GM18526 (cell line): Measurements from ENCODE around the gene JAKMIP1.

Experiments used
- POLR2A ChIP-seq: IDR thresholded peaks from 3 replicates; pipeline ENCODE4 v1.6.1; 2011; ENCODE audit not compliant: insufficient read length; ENCODE audit errors: extremely low read depth

The JAKMIP1 gene

DNA sequence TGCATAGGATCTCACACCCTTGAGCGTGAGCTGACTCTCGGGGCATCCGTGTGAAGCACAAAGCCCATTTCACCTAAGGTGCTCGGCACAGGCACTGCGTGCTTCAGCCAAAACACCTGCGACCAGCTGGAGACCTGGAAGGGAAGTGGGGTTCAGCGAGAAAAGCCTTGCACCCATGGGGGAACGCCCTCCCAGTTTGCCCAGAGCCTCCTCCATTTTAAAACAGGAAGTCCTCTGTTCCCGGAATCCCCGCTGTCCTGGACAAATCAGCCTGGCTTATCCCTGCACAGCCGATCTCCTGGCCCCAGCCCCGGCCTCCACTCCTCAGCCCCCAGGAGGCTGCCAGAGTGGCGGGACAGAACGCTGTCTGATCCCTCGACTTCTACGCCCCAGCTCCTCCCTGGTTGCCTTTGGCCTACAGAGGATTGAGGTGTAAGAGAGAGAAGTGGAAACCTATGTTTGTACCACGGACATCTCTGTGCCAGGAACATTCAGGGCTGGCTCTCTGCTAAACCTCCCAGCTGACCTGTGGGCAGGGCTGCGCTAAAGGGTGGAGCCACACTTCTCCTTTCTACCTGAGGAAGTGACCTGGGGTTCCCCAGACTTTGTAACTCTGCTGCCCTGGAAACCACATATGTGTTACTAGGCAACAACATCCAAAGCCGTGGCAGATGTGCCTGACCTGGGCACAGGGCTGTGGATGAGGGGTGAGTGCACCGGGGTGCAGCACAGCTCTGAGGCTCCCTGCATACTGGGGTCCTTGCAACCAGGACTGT, 178.3 kb downstream of the JAKMIP1 start:
- no peak for TF ChIP-seq POLR2A

DNA sequence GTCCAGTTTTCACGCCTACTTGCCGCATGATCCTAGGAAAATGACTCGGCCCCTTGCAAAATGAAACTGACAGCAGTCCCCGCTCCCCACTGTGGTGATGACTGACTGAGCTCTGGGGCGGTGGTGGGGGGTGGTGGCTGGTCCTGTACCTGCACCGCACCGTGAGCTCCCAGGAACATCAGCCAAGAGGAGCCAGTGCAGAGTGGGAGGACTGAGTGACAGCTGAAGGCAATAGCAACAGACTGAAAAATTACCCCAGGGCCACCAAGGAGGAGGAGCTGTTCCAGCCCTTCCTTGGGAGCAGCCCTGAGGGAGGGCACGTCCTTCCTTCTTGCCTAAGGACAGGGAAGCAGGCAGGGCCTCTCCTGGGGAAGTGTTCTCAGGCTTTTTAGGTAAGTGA, 179.7 kb downstream of the JAKMIP1 start:
- TF ChIP-seq POLR2A = no peak

DNA sequence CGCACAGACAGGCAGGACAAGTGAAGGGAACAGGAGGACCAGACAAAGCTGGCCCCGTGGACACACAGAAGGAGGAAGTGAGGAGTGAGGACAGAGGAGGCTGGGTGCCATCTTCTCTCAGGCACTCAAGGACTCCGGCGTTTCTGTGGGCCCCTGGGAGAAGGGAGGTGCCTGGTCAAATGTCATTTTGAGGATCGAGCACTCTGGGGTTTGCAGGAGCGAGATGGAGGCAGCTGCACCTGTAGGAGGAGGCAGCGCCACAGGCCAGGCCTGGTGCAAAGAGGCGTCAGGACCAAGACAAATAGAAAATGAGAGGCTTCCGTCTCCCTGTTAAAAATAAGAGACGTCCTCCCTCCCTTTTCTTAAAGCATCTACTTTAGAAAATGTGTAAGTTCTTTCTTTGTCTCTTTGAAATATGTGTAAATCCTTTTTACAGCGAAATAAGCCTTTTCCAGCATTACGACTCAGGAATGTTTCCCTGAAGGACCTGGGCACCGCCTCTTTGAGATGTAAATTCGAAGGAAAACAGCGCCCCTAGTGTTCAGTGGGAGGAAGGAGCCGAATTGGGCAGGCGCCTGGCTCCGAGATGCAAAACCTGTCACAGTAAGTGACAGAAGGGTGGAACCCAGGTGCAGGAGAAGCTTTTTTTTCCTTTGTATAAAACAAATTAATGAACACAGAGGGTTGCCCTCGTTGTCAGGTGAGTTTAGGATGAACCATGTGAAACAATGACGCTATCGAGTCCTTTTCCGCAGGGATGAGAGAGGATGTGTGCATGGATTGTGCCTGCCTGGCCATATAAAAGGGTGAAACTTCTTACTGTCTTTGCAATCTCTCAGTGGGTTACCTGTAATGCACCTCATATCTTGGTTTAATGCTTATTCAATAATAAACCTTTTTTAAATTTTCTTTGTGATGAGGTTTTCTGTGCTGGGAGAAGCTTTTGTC, 180.8 kb downstream of the JAKMIP1 start:
- TF ChIP-seq POLR2A = no peak

DNA sequence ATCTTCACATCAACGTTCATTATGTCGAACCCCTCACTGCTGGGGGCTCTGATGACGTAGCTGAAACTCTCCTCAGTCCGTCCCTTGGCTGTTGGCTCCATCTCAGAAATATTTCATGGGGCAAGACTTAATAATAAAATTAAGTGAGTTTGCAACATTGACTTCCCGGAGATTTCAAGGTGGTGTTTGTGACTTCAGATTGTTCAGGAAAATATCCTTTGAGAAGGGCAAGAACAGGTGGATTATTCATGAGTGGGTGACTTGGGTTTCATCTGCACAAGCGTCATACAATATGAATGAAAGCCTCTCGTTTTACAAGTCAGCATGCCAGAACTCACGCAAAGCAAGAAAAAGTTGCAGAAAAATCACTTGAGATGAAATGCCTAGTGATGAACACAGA, 182.0 kb downstream of the JAKMIP1 start, which contains the start of gene C4orf50:
C4orf50 (minus strand) TSS at position 101 of the 400 bp plus-strand sequence.
- TF ChIP-seq POLR2A = no peak

DNA sequence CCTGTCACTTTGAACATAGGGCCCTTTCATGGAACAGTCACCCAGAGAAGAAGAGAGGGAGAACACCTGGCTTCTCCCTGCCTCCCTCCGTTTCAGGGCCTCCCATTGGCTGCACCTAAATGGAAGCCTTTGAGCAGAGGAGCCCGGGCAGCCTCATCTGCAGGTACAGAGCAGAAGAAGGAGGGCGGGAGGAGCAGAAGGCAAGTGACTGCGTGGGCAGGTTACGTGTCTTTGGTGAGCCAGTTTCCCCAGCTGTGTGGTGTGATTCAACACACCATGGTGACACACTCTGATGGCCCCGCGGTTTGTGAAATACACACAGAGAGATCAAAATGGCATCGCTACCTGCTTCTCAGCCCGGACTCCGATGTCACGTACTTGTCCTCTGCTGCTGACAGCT, 182.5 kb downstream of the JAKMIP1 start:
- TF ChIP-seq POLR2A = no peak

DNA sequence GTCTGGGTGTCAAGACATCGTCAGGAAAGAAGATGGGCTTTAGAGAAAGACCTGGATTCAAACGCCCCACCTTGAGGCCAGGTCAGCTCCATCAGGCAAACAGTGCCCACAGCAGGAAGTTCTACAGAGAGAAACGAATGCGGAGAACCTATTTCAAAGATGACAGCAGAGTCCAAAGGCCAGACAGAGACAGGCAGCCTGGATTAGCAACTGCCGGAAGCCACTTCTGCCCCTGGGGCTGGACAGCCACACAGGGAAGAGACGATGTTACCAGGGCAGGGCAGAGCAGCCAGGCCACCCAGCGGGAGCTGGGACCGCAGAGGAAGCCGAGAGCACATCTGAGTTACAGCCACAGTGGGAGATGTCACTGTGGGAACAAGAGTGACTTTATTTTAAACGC, 183.3 kb downstream of the JAKMIP1 start:
- TF ChIP-seq POLR2A = no peak

DNA sequence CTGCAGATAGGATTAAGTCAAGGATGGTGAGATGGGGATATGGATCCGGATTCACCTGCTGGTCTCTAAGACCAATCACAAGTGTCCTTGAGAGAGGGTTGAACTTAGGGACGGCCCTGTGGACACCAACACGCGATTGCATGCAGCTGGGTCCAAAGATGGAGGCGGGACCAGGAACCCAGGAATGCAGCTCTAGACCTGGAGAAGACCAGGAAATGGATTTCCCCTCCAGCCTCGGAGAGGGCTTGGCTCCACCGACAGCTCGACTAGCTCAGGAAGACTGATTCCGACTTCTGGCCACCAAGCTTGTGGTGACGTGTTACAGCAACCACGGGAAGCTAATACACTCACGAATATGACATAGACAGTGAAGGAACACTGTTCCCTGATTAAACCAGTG, 186.8 kb downstream of the JAKMIP1 start:
- no peak for TF ChIP-seq POLR2A

DNA sequence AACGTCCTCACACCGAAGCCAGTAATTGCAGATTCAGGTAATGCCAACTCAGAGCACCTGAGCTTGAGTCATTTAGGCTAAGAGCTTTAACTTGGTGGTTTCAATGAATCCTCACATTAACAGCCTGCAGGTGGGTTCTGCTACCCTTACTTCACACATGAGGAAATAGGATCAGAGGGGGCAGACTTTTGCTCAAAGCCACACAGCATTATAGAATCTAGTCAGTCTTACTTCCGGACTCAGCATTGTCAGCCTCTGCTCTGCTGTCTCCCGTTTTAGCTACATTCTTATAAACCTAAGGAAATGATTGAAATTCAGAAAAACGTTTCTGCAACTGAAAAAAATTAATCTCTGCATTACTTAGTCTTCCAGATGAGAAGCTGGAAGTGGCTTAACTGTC, 188.1 kb downstream of the JAKMIP1 start:
- TF ChIP-seq POLR2A = no peak

DNA sequence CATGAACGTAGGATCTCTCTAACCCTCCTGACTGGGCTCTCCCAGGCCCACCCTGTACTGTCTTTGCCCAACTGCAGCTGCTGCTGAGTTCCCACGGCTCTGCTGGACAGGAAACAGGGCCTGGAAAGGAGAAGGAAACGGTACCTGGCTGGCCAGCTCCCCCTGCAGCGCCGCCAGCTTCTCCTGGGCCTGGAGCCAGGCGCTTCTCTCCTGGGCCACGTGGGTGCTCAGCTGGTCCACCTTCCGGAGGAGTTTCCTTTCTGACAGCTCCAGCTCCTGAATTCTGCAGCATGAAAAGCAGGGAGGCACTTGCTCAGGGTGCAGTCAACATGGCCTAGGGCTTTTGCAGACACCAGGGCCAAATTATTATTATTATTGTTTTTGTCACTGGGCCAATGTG, 188.7 kb downstream of the JAKMIP1 start:
- TF ChIP-seq POLR2A = no peak

DNA sequence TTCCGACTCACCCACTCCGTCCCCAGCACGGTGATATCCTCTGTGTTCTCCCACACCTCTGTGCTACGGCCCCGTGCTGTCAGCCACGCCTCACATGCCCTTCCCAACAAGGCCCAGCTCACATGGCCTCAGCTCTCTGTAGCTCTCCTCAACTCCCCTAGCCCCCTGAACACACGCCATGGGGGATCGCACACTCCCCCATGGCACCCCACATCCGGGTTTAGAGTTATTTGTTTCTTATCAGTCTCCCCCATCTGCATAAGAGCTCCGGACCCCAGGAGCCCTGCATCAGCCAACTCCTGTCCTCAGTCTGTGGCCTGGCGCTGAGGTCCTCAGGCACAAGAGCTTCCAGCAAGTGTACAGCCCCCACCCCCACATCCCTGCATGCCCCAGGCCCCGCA, 189.1 kb downstream of the JAKMIP1 start:
- TF ChIP-seq POLR2A = no peak

DNA sequence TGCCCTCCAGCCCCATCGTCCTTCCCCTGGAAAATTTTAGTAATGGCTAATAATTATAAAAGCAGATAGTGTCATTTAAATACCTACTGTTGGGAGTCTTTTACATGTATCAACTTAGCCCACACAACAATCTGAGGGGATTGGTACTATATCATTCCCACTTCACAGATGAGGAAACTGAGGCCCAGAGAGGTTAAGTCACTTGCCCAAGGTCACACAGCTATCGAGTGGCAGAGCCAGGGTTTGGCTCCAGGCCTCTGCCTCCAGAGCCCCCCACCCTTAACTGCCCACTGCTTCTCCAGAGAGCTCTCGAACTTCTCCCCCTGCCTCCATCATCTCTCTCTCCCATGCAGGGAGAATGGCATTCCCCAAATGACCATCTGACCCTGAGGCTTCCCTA, 189.6 kb downstream of the JAKMIP1 start:
- no peak for TF ChIP-seq POLR2A

DNA sequence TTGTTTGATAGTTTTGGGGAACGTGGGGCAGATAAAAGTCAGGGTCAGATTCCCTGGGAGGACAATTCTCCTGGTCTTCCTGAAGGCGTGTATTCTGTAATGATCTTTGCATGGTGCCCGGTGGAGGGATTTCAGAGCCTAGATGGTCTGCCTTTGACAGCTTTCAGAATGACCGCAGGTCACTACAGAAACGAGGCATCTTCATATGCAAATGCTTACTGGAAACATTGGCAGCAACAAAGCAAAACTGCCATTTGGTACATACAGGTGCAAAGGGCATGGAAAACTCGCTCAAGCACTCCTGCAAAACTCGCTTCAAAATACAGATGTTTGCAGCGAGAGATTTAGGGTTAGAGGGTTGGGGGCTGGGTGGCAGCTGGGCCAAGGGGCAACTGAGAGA, 190.9 kb downstream of the JAKMIP1 start:
- TF ChIP-seq POLR2A = no peak

DNA sequence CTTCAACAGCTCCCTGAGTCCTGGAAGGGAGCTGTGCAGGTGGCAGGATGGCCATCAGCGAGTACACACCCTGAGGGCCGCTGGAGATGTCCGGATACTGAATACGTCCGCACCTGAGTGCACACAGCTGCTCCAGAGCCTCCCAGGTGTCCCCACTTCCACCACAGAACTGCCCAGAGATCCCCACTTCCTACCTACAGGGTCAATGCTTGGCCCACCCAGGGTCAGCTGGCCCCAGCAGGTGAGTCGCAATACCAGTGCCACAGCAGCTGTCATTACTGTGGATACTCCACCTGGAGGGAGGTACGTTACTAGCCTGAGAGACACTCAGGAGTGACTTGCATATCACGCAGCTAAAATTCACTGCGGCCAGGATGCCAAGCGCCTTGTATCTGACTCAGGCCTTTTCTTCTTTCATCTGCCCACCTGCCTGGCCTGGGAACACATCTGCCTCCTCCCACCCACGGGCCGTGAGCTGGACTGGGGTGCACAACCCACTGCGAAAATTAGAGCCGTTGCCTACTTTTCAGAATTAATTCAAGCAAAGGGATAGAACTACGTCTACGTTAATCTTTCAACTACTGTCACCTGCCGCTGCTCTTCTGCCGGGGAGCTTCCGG, 191.5 kb downstream of the JAKMIP1 start:
- no peak for TF ChIP-seq POLR2A

DNA sequence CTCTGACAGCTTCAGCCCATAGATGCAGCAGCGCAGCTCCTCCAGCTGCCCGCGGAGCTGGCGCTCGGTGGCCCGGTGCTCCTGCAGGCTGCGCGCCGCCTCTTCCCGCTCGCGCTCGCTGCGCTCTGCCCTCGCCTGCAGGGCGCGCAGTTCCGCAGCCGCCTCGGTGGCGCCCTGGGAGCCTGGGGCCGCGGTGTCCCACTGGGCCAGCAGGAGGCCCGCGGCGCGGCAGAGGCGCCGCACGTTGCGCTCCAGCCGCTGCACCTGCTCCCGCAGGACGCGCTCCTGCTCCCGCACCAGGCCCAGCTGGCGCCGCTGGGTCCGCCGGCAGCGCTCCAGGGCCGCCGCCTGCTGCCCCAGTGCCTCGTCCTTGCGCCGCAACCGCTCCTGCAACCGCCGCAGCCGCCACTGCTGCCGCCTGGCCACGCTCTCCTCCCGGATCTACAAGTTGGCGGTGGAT, 192.2 kb downstream of the JAKMIP1 start:
- TF ChIP-seq POLR2A = no peak

DNA sequence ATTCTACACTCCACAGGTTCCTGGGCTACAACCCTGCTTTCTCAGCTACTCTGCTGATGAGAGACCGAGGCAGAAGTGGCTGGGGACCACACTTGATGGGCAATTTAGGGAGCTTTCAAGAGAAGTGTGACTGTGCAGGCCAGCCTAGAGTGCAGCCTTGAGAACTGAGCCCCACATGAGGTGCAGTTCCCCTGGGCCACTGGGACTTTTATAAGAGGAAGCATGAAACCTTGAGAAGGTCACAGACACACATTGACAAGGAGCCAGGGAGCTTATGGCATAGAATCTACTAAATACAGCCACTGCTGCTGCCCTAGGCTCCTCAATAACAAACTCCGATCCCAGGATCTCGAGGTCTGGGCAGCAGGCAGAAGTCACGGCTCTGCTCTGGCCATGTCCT, 195.2 kb downstream of the JAKMIP1 start:
- TF ChIP-seq POLR2A = no peak

DNA sequence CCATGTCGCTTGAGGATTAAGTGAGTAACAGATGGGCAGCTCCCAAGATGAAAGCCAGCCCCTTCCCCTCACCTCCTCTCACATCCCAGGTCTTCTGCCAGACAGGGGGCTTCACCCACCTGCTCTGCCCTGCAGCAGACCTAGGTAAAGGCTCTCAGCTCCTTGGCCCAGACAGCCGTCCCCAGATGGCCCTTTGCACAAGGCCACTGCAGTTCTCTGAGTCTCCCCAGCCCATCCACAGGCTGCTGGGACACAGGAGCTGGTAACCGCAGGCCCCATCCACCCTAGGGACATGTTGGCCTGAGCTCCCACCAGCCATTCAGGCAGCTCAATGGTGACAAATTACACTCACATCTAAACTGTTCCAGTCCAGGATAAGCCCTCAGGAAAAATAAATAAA, 197.4 kb downstream of the JAKMIP1 start:
- TF ChIP-seq POLR2A = no peak
